ENCODE results near the gene CNKSR3. TPM values are rescaled to one million over a fixed set of nuclear protein-coding genes. Genes with fewer than 3 reads are reported as not detected.

CNKSR3 gene
- total RNA-seq, 1 donor from 2014 or later, result 7.4 TPM

- no peaks in the 10 kb centered on the region for H3K36me3 ChIP-seq
- H3K27ac ChIP-seq, result no peak overlapping the region
- H3K4me3 ChIP-seq, result no peak overlapping the region
- TF ChIP-seq CTCF (IDR thresholded peaks at IDR 0.05) (no peak), POLR2A (IDR thresholded peaks at IDR 0.05) (no peak), POLR2AphosphoS5 (IDR thresholded peaks at IDR 0.05; ENCODE audit: insufficient read depth in 1 of 2, low read depth in 1 of 2) (no peak)
- no peaks in the 10 kb centered on the region for H3K9me3 ChIP-seq
- peaks cover 4% of the 10 kb centered on the region for H3K4me1 ChIP-seq
- intact Hi-C loops (cut with DNase I), result no loop called here
- DNase-seq (ENCODE audit: extremely low spot score in 2 of 2), result no peak
- H3K27me3 ChIP-seq, result no peaks in the 10 kb centered on the region
Measured at GRCh38 chr6:154489822-154490221, 20.7 kb downstream of the CNKSR3 start.

GRCh38 chr6:154488802-154489437, 21.6 kb downstream of the CNKSR3 start:
- no peak for DNase-seq (ENCODE audit: extremely low spot score in 2 of 2)
- H3K36me3 ChIP-seq, result no peaks in the 10 kb centered on the region
- H3K27me3 ChIP-seq, result no peaks in the 10 kb centered on the region
- TF ChIP-seq POLR2A (IDR thresholded peaks at IDR 0.05) (no peak), CTCF (IDR thresholded peaks at IDR 0.05) (no peak), POLR2AphosphoS5 (IDR thresholded peaks at IDR 0.05; ENCODE audit: insufficient read depth in 1 of 2, low read depth in 1 of 2) (no peak)
- no peak overlapping the region for H3K4me3 ChIP-seq
- intact Hi-C loops (cut with DNase I), result no loop called here
- H3K4me1 ChIP-seq, result peaks cover 4% of the 10 kb centered on the region
- no peaks in the 10 kb centered on the region for H3K9me3 ChIP-seq
- no peak overlapping the region for H3K27ac ChIP-seq

- Histone ChIP-seq H3K27me3 (no peaks in the 10 kb centered on the region), H3K36me3 (no peaks in the 10 kb centered on the region), H3K9me3 (no peaks in the 10 kb centered on the region), H3K4me1 (peaks cover 7% of the 10 kb centered on the region), H3K4me3 (no peak overlapping the region), H3K27ac (no peak overlapping the region)
- TF ChIP-seq POLR2A (IDR thresholded peaks at IDR 0.05) (no peak), CTCF (IDR thresholded peaks at IDR 0.05) (no peak), POLR2AphosphoS5 (IDR thresholded peaks at IDR 0.05; ENCODE audit: insufficient read depth in 1 of 2, low read depth in 1 of 2) (no peak)
- intact Hi-C loops (cut with DNase I), result no loop called here
- no peak for DNase-seq (ENCODE audit: extremely low spot score in 2 of 2)
Measured at GRCh38 chr6:154488248-154488593, 22.3 kb downstream of the CNKSR3 start.

- H3K36me3 ChIP-seq, result no peaks in the 10 kb centered on the region
- no peaks in the 10 kb centered on the region for H3K27me3 ChIP-seq
- no peak overlapping the region for H3K4me3 ChIP-seq
- no peaks in the 10 kb centered on the region for H3K9me3 ChIP-seq
- no peak for DNase-seq (ENCODE audit: extremely low spot score in 2 of 2)
- TF ChIP-seq POLR2A (IDR thresholded peaks at IDR 0.05) (no peak), CTCF (IDR thresholded peaks at IDR 0.05) (no peak), POLR2AphosphoS5 (IDR thresholded peaks at IDR 0.05; ENCODE audit: insufficient read depth in 1 of 2, low read depth in 1 of 2) (no peak)
- no peak overlapping the region for H3K27ac ChIP-seq
- intact Hi-C loops (cut with DNase I), result no loop called here
- H3K4me1 ChIP-seq, result peaks cover 13% of the 10 kb centered on the region
Measured at GRCh38 chr6:154487367-154488247, 22.9 kb downstream of the CNKSR3 start.

GRCh38 chr6:154485815-154486214, 24.7 kb downstream of the CNKSR3 start:
- H3K4me3 ChIP-seq, result no peak overlapping the region
- intact Hi-C loops (cut with DNase I), result no loop called here
- H3K4me1 ChIP-seq, result peaks cover 17% of the 10 kb centered on the region
- DNase-seq (ENCODE audit: extremely low spot score in 2 of 2), result no peak
- no peaks in the 10 kb centered on the region for H3K27me3 ChIP-seq
- H3K36me3 ChIP-seq, result no peaks in the 10 kb centered on the region
- TF ChIP-seq POLR2A (IDR thresholded peaks at IDR 0.05), result no peak
- no peak for TF ChIP-seq POLR2AphosphoS5 (IDR thresholded peaks at IDR 0.05; ENCODE audit: insufficient read depth in 1 of 2, low read depth in 1 of 2)
- TF ChIP-seq CTCF (IDR thresholded peaks at IDR 0.05), result no peak
- no peaks in the 10 kb centered on the region for H3K9me3 ChIP-seq
- no peak overlapping the region for H3K27ac ChIP-seq
